HCT116 (cell line): ENCODE data around the gene PPP1R27. TPM values are rescaled to one million over a fixed set of nuclear protein-coding genes. Genes with fewer than 3 reads are reported as not detected.

Source experiments
- ATAC-seq: fragments of 200-7000 bp; cut with Tn5 transposase; 2 replicates; pipeline ENCODE4 v1.9.1; 2020; ENCODE audit warnings: mild to moderate bottlenecking, moderate library complexity
- BruUV-seq: library from RNA; stranded (reverse); fragments of 400-500 nt; replicated peaks from 2 replicates; lab custom pipeline; 2021; lab: Mats Ljungman, UMichigan
- CTCF ChIA-PET: fragments of 300-600 bp; sonication (Branson Sonifier 250); formaldehyde crosslinking; loops from one replicate; lab custom pipeline; 2021; ENCODE audit warnings: antibody characterized with exemption; lab: Charles Lee
- POLR2A ChIA-PET: fragments of 300-600, 350-600 bp; sonication (Branson Sonifier 250); formaldehyde crosslinking; loops from one replicate; lab custom pipeline; 2021; ENCODE audit warnings: antibody characterized with exemption; lab: Charles Lee
- RAD21 ChIA-PET, 2 experiments: fragments of 300-600 bp; sonication (Branson Sonifier 250); formaldehyde crosslinking; loops; one replicate each; lab custom pipeline; 2023; ENCODE audit warnings: low total read pairs in 2 of 2; ENCODE audit not compliant: uncharacterized antibody in 2 of 2, unreplicated experiment in 2 of 2, low non-redundant PET in 1 of 2; lab: Charles Lee
- DNase-seq: peaks from one replicate; pipeline ENCODE4 v3.0.0-alpha.2; 2010; ENCODE audit warnings: low read depth, low spot score
- H2AFZ ChIP-seq: fragments of 200-600 bp; shearing (Covaris generic), sonication (generic); 2 replicates; pipeline ENCODE4 v1.6.1; 2017; ENCODE audit warnings: low read depth, mixed run types, mixed read lengths, antibody characterized with exemption, low read length; ENCODE audit not compliant: poor library complexity, severe bottlenecking
- H3K27ac ChIP-seq: 2 replicates; pipeline ENCODE4 v1.5.1; 2012; ENCODE audit warnings: low read depth, low read length
- H3K27me3 ChIP-seq: fragments of 200-600 bp; sonication (generic); 2 replicates; pipeline ENCODE4 v1.6.1; 2016; ENCODE audit warnings: mixed run types, low read length, mixed read lengths; ENCODE audit not compliant: insufficient read depth
- H3K36me3 ChIP-seq, 2 experiments: fragments of 200-500 bp in 1 of 2; fragments of 200-600 bp in 1 of 2; sonication (Bioruptor generic) in 1 of 2; sonication (generic) in 1 of 2; 2 replicates each; pipeline versions ENCODE4 v1.5.1 to v1.6.1; 2014 to 2016; ENCODE audit warnings: low read length in 2 of 2, inconsistent platforms in 1 of 2, mixed read lengths in 1 of 2, mixed run types in 1 of 2; ENCODE audit not compliant: insufficient read depth in 2 of 2, control insufficient read depth in 1 of 2
- H3K4me1 ChIP-seq, 2 experiments: fragments of 200-600 bp in 1 of 2; sonication (generic) in 1 of 2; 2 replicates each; pipeline versions ENCODE4 v1.5.1 to v1.6.1; 2012 to 2017; ENCODE audit warnings: low read length in 2 of 2, inconsistent platforms in 1 of 2, mild to moderate bottlenecking in 1 of 2, mixed read lengths in 1 of 2, mixed run types in 1 of 2, moderate library complexity in 1 of 2; ENCODE audit not compliant: insufficient read depth in 2 of 2, control insufficient read depth in 1 of 2
- H3K4me2 ChIP-seq: fragments of 200-600 bp; sonication (generic); 2 replicates; pipeline ENCODE4 v1.6.1; 2017; ENCODE audit warnings: mixed run types, low read length, mixed read lengths
- H3K4me3 ChIP-seq, 2 experiments: fragments of 200-600 bp in 1 of 2; sonication (generic) in 1 of 2; replicated peaks in 1 of 2; 2 replicates each; pipeline ENCODE4 v1.5.1; 2011 to 2016; ENCODE audit warnings: low read length in 2 of 2, control low read depth in 1 of 2, low read depth in 1 of 2, mild to moderate bottlenecking in 1 of 2, mixed read lengths in 1 of 2, mixed run types in 1 of 2
- H3K79me2 ChIP-seq: fragments of 200-600 bp; sonication (generic); 2 replicates; pipeline ENCODE4 v1.6.1; 2017; ENCODE audit warnings: mild to moderate bottlenecking, mixed run types, low read length, moderate library complexity, mixed read lengths; ENCODE audit not compliant: insufficient read depth
- H3K9ac ChIP-seq: fragments of 200-600 bp; sonication (generic); 2 replicates; pipeline ENCODE4 v1.6.1; 2016; ENCODE audit warnings: low read length, mixed read lengths
- H3K9me2 ChIP-seq: fragments of 200-600 bp; sonication (generic), shearing (Covaris generic); 2 replicates; pipeline ENCODE4 v1.6.1; 2017; ENCODE audit warnings: mixed run types, mild to moderate bottlenecking, moderate library complexity; ENCODE audit not compliant: insufficient read depth
- H3K9me3 ChIP-seq, 2 experiments: fragments of 200-500 bp in 1 of 2; fragments of 200-600 bp in 1 of 2; sonication (Bioruptor generic) in 1 of 2; sonication (generic) in 1 of 2; 2 replicates each; pipeline ENCODE4 v1.6.1; 2014 to 2017; ENCODE audit warnings: low read length in 2 of 2, mixed read lengths in 2 of 2, inconsistent platforms in 1 of 2, low read depth in 1 of 2, mild to moderate bottlenecking in 1 of 2, mixed run types in 1 of 2, moderate library complexity in 1 of 2; ENCODE audit not compliant: control insufficient read depth in 1 of 2, insufficient read depth in 1 of 2
- H4K20me1 ChIP-seq: fragments of 200-600 bp; sonication (generic), shearing (Covaris generic); 2 replicates; pipeline ENCODE4 v1.6.1; 2017; ENCODE audit warnings: mixed run types, mild to moderate bottlenecking, moderate library complexity; ENCODE audit not compliant: insufficient read depth
- POLR2A ChIP-seq: IDR thresholded peaks from 2 replicates; pipeline ENCODE4 v1.7.0; 2011; ENCODE audit warnings: borderline replicate concordance; ENCODE audit not compliant: insufficient read depth, insufficient read length; ENCODE audit errors: extremely low read depth
- POLR2AphosphoS5 ChIP-seq: IDR thresholded peaks from 2 replicates; pipeline ENCODE4 v1.6.1; 2011; ENCODE audit warnings: mild to moderate bottlenecking, low read depth, low read length, moderate library complexity
- intact Hi-C: fragments of 100-400 bp; cut with micrococcal nuclease; formaldehyde crosslinking; loops from 2 replicates; pipeline ENCODE4 v1.10.0; 2022
- total RNA-seq: library from RNA; stranded (reverse); gene quantifications from one replicate; pipeline ENCODE4 v1.2.1, GENCODE V29; 2021; ENCODE audit not compliant: unreplicated experiment
- TF ChIP-seq, protein P1 (sequence below), 3 experiments: fragments of 200-600 bp in 1 of 3; sonication (generic) in 1 of 3; IDR thresholded peaks in 2 of 3; conservative IDR thresholded peaks in 1 of 3; 2 replicates each; pipeline ENCODE4 v1.5.1; 2012 to 2017; ENCODE audit warnings: low read depth in 2 of 3, low read length in 2 of 3, antibody characterized with exemption in 1 of 3, borderline replicate concordance in 1 of 3, control low read depth in 1 of 3, mild to moderate bottlenecking in 1 of 3, mixed read lengths in 1 of 3, mixed run types in 1 of 3, moderate library complexity in 1 of 3; ENCODE audit not compliant: insufficient read depth in 1 of 3

PPP1R27 gene
- total RNA-seq, 1 experiment from 2014 or later = not detected

DNA sequence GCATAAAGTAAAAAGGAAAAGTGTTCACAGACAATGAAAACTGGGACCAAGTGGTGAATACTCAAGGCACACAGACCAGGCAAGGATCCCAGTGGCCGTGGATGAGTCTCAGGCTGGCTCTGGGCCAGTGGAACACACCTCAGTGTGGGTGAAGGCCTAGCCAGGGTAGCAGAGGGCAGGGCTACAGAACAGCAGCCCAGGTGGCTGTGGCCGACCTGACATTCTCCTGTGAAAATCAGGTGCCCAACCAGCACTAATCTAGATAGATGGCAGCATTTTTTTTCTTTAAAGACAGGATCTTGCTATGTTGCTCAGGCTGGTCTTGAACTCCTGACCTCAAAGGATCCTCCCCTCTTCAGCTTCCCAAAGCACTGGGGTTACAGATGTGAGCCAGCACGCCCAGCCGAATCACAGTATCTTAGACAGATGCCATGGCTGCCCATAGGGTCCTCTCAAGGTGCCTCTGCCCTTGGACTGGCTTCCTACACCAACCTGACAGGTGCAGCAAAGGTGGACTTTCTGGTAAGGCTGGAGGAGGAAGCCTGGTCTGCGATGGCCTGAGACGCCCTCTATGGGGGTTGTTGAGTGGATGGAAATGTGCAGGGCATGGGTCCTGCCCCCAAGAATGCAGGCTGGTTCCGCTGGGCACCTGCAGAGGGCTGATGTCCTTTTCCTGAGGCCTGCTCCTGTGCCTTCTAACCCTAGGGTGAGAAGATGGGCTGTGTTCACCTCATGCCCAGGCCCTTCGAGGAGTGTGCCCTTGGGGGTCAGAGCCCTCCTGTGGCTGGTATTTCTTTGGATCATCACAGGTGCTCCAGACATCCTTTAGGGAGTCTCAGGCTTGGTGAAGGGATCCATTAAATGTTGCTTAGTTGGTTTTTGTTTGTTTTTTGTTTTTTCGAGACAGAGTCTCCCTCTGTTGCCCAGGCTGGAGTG lies 29.3 kb upstream of the PPP1R27 start:
- DNase-seq = no peak

More for the DNA sequence above, 29.3 kb upstream of the PPP1R27 start:
- Histone ChIP-seq H2AFZ (no peak overlapping the region), H3K9ac (peak overlapping the region; percentile 8; the same call in 1 of the 2 replicates), H3K4me2 (peak overlapping the region; percentile 92; the same call in 1 of the 2 replicates), H3K79me2 (peaks cover 66% of the 10 kb centered on the region), H3K27me3 (no peaks in the 10 kb centered on the region), H4K20me1 (peaks cover 7% of the 10 kb centered on the region; the same call in 1 of the 2 replicates), H3K4me3 (no peak overlapping the region), H3K36me3 (peaks cover 11 to 32% of the 10 kb centered on the region in 2 experiments; a peak in 3 of 4 replicates), H3K9me2 (no peaks in the 10 kb centered on the region), H3K9me3 (no peaks in the 10 kb centered on the region), H3K4me1 (peaks cover 40 to 75% of the 10 kb centered on the region in 2 experiments), H3K27ac (peak overlapping the region; percentile 42)
- intact Hi-C loops = no loop called here
- ChIA-PET POLR2A (interaction anchor here (1.0 kb wide), 1 partner anchor 9 kb away, joined by 3 read pairs; no protein-coding TSS in a partner anchor), RAD21 (no interaction called here), CTCF (no interaction called here)
- TF ChIP-seq POLR2A = no peak
- TF ChIP-seq, protein P1, sequence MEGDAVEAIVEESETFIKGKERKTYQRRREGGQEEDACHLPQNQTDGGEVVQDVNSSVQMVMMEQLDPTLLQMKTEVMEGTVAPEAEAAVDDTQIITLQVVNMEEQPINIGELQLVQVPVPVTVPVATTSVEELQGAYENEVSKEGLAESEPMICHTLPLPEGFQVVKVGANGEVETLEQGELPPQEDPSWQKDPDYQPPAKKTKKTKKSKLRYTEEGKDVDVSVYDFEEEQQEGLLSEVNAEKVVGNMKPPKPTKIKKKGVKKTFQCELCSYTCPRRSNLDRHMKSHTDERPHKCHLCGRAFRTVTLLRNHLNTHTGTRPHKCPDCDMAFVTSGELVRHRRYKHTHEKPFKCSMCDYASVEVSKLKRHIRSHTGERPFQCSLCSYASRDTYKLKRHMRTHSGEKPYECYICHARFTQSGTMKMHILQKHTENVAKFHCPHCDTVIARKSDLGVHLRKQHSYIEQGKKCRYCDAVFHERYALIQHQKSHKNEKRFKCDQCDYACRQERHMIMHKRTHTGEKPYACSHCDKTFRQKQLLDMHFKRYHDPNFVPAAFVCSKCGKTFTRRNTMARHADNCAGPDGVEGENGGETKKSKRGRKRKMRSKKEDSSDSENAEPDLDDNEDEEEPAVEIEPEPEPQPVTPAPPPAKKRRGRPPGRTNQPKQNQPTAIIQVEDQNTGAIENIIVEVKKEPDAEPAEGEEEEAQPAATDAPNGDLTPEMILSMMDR (IDR thresholded peaks at IDR 0.05 in 2 of 3, conservative IDR thresholded peaks at IDR 0.05 in 1 of 3; ENCODE audit: borderline replicate concordance in 1 of 3, insufficient read depth in 1 of 3, low read depth in 2 of 3, low read length in 2 of 3) = peak in 2 of 3 experiments; percentile 33 to 39; a peak in 4 of 6 replicates
- TF ChIP-seq POLR2AphosphoS5 = peak; percentile 56
- no peak for ATAC-seq
- no TSS peak for BruUV-seq
